Measurements from ENCODE around the gene CRABP1. TPM values are rescaled to one million over a fixed set of nuclear protein-coding genes. Genes with fewer than 3 reads are reported as not detected.

Gene CRABP1
- total RNA-seq, 2 experiments from 2014 or later, result not detected

DNA sequence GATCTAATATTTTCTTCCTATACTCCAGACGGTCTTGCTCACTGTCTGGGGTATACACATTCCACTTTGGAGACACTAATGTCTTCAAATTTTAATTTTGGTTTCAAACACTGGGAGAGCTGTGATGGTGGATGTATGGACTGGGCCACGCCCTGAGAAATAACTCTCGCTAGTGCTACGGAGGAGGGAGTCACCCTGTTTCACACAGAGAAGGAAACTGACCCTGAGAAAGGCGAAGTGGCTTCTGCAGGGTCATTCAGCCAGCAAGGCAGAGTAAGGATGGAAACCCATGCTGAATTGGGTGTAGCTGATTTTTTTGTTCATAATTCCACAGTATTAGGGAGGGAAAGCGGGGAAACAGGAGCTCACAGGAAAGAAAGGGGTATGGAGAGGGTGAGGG lies 32.2 kb upstream of the CRABP1 start:
- no peaks in the 10 kb centered on the region for H3K9me3 Mint-ChIP-seq (ENCODE audit: insufficient read depth)
- no peaks in the 10 kb centered on the region for H3K4me1 Mint-ChIP-seq (ENCODE audit: low read depth)
- CTCF ChIA-PET, result interaction anchor here (0.7 to 6.4 kb wide), 7 partner anchors 8 to 142 kb away, joined by 3 to 71 read pairs (median 4); partner anchors contain the start of genes IREB2 and SKIC8
- H3K27me3 Mint-ChIP-seq (ENCODE audit: low read depth), result no peaks in the 10 kb centered on the region
- no peak overlapping the region for H3K27ac Mint-ChIP-seq
- H3K4me3 Mint-ChIP-seq, result no peak overlapping the region
- no peak for DNase-seq
- POLR2A ChIA-PET, result interaction anchor here (1.6 to 1.7 kb wide), 2 partner anchors 8 to 130 kb away, joined by 4 to 5 read pairs; partner anchors contain the start of genes IREB2 and SKIC8
- H3K36me3 Mint-ChIP-seq (ENCODE audit: low read depth), result no peaks in the 10 kb centered on the region
- no peak for ATAC-seq

DNA sequence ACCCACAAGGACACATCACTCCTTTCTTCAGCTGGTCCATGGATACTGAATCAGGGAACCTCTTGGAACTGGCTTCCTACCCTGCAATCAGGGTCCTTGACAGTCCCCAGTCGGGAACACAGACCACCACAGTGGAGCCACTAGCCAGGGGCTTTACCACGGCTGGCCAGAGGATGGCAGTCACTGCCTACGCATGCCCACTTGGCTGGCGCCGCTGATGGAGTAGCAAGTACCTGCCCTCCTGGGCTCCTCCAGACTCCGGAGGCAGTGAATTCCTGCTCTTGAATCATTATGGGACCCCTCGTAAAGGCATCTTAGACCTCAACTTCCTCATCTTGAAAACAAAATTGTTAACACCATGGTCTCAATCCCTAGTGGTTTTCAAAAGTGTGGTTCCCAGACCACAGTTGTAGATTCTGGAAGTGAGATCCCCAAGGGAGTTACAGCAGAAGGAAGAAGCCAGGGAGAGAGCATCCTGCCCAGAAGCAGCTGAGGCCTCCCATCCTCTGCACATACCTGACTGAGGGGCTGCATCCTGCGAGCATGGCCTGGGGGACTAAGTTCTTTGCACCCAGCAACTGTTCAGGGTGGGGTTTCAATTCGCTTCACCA lies 31.6 kb upstream of the CRABP1 start:
- no peak overlapping the region for H3K27ac Mint-ChIP-seq

GRCh38 chr15:78311292-78311691 lies 28.9 kb upstream of the CRABP1 start:
- ChIA-PET POLR2A (interaction anchor here (0.5 to 1.0 kb wide), 2 partner anchors 12 to 21 kb away, joined by 3 to 4 read pairs; partner anchors contain the start of gene SKIC8), CTCF (interaction anchor here (0.7 to 6.4 kb wide), 6 partner anchors 10 to 398 kb away, joined by 3 to 71 read pairs (median 4); no protein-coding TSS in a partner anchor)
- Mint-ChIP-seq H3K9me3 (ENCODE audit: insufficient read depth) (no peaks in the 10 kb centered on the region), H3K4me3 (no peak overlapping the region), H3K36me3 (ENCODE audit: low read depth) (no peaks in the 10 kb centered on the region), H3K27me3 (ENCODE audit: low read depth) (no peaks in the 10 kb centered on the region), H3K27ac (no peak overlapping the region), H3K4me1 (ENCODE audit: low read depth) (no peaks in the 10 kb centered on the region)
- ATAC-seq (no peak), DNase-seq (no peak)

More for the DNA sequence above, 31.6 kb upstream of the CRABP1 start:
- H3K9me3 Mint-ChIP-seq (ENCODE audit: insufficient read depth), result no peaks in the 10 kb centered on the region
- DNase-seq, result peak; percentile 76
- no peaks in the 10 kb centered on the region for H3K27me3 Mint-ChIP-seq (ENCODE audit: low read depth)
- no peak overlapping the region for H3K4me3 Mint-ChIP-seq
- CTCF ChIA-PET, result interaction anchor here (0.7 to 6.4 kb wide), 14 partner anchors 9 to 401 kb away, joined by 3 to 71 read pairs (median 4); partner anchors contain the start of genes IREB2 and SKIC8
- H3K4me1 Mint-ChIP-seq (ENCODE audit: low read depth), result no peaks in the 10 kb centered on the region
- H3K36me3 Mint-ChIP-seq (ENCODE audit: low read depth), result no peaks in the 10 kb centered on the region
- peak; percentile 90 for ATAC-seq
- POLR2A ChIA-PET, result interaction anchor here (1.6 to 1.7 kb wide), 2 partner anchors 9 to 129 kb away, joined by 4 to 5 read pairs; partner anchors contain the start of genes IREB2 and SKIC8

- ATAC-seq, result no peak
- Mint-ChIP-seq H3K36me3 (ENCODE audit: low read depth) (no peaks in the 10 kb centered on the region), H3K9me3 (ENCODE audit: insufficient read depth) (no peaks in the 10 kb centered on the region), H3K27me3 (ENCODE audit: low read depth) (no peaks in the 10 kb centered on the region), H3K4me3 (no peak overlapping the region), H3K4me1 (ENCODE audit: low read depth) (no peaks in the 10 kb centered on the region), H3K27ac (no peak overlapping the region)
- ChIA-PET POLR2A (no interaction called here), CTCF (interaction anchor here (6.4 kb wide), 1 partner anchor 110 kb away, joined by 71 read pairs; no protein-coding TSS in a partner anchor)
- no peak for DNase-seq
Observed at GRCh38 chr15:78312536-78312935, 27.6 kb upstream of the CRABP1 start.

- Mint-ChIP-seq H3K4me3 (no peak overlapping the region), H3K27me3 (ENCODE audit: low read depth) (no peaks in the 10 kb centered on the region)
Observed at GRCh38 chr15:78312957-78313356, 27.2 kb upstream of the CRABP1 start.

DNA sequence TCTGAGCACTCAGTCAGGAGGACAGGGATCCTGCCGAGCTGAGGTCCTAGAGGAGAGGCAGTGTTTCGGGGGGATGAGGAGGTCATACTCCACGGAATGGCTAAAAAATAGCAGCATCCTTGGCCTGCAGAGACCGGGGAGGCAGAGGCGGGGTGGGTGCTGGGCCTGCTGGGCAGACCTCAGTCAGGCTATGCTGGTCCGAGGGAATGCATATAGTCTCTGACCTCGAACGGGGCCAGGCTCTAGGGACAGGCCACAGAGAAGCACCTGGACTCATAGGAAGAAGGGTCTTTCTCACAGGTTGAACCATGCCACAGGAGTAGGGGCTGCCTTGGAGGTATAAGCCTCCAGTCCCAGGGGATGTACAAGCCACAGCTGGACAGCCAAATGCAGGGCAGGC lies 26.8 kb upstream of the CRABP1 start:
- ChIA-PET POLR2A (no interaction called here), CTCF (no interaction called here)
- H3K36me3 Mint-ChIP-seq (ENCODE audit: low read depth), result no peaks in the 10 kb centered on the region
- no peak overlapping the region for H3K27ac Mint-ChIP-seq
- no peaks in the 10 kb centered on the region for H3K9me3 Mint-ChIP-seq (ENCODE audit: insufficient read depth)
- DNase-seq (no peak), ATAC-seq (no peak)
- no peaks in the 10 kb centered on the region for H3K27me3 Mint-ChIP-seq (ENCODE audit: low read depth)
- no peaks in the 10 kb centered on the region for H3K4me1 Mint-ChIP-seq (ENCODE audit: low read depth)
- no peak overlapping the region for H3K4me3 Mint-ChIP-seq

More at GRCh38 chr15:78312957-78313356, 27.2 kb upstream of the CRABP1 start:
- H3K9me3 Mint-ChIP-seq (ENCODE audit: insufficient read depth), result no peaks in the 10 kb centered on the region
- no peaks in the 10 kb centered on the region for H3K4me1 Mint-ChIP-seq (ENCODE audit: low read depth)
- ChIA-PET CTCF (no interaction called here), POLR2A (no interaction called here)
- DNase-seq (no peak), ATAC-seq (no peak)
- H3K27ac Mint-ChIP-seq, result no peak overlapping the region
- no peaks in the 10 kb centered on the region for H3K36me3 Mint-ChIP-seq (ENCODE audit: low read depth)

GRCh38 chr15:78314181-78314581 lies 26.0 kb upstream of the CRABP1 start:
- no peaks in the 10 kb centered on the region for H3K4me1 Mint-ChIP-seq (ENCODE audit: low read depth)
- ChIA-PET POLR2A (no interaction called here), CTCF (no interaction called here)
- H3K9me3 Mint-ChIP-seq (ENCODE audit: insufficient read depth), result no peaks in the 10 kb centered on the region
- H3K36me3 Mint-ChIP-seq (ENCODE audit: low read depth), result no peaks in the 10 kb centered on the region
- no peak overlapping the region for H3K27ac Mint-ChIP-seq
- DNase-seq (no peak), ATAC-seq (no peak)
- no peak overlapping the region for H3K4me3 Mint-ChIP-seq
- no peaks in the 10 kb centered on the region for H3K27me3 Mint-ChIP-seq (ENCODE audit: low read depth)

DNA sequence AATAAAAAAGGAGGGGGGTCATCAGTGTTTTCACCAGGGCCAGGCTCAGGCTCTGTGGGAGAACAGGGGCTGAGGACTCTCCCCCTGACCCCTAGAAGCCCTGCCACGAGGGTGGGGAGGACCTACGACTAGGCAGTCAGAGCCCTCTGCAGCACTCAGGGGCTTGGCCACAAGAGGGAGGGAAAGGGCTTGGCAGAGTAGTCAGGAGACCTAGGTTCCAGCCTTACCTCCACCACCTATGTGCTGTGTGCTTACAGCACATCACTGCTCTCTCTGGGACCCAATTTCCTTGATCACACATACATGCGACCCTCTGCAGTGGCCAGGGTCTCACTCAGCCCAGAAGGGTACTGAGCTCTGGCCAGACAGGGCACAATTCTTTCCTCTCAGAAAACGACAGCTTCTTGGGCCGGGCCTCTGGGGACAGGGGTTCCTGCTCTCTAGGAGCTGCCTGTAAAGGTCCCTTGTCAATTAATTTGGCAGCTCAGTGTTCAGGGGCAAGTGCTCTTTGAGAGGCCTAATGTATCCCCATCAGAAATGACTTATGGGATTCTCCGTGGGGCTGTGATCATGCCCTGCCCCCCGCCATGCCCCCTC lies 24.4 kb upstream of the CRABP1 start:
- ChIA-PET POLR2A (no interaction called here), CTCF (interaction anchor here (1.4 kb wide), 1 partner anchor 107 kb away, joined by 4 read pairs; no protein-coding TSS in a partner anchor)
- H3K9me3 Mint-ChIP-seq (ENCODE audit: insufficient read depth), result no peaks in the 10 kb centered on the region
- no peaks in the 10 kb centered on the region for H3K36me3 Mint-ChIP-seq (ENCODE audit: low read depth)
- no peak overlapping the region for H3K27ac Mint-ChIP-seq
- peak; percentile 29 for DNase-seq
- ATAC-seq, result peak; percentile 35
- H3K27me3 Mint-ChIP-seq (ENCODE audit: low read depth), result no peaks in the 10 kb centered on the region
- H3K4me1 Mint-ChIP-seq (ENCODE audit: low read depth), result no peaks in the 10 kb centered on the region
- no peak overlapping the region for H3K4me3 Mint-ChIP-seq

- ChIA-PET POLR2A (no interaction called here), CTCF (interaction anchor here (1.3 kb wide), 1 partner anchor 106 kb away, joined by 4 read pairs; no protein-coding TSS in a partner anchor)
- no peaks in the 10 kb centered on the region for H3K36me3 Mint-ChIP-seq (ENCODE audit: low read depth)
- no peak overlapping the region for H3K27ac Mint-ChIP-seq
- no peak for DNase-seq
- no peak overlapping the region for H3K4me3 Mint-ChIP-seq
- H3K9me3 Mint-ChIP-seq (ENCODE audit: insufficient read depth), result no peaks in the 10 kb centered on the region
- ATAC-seq, result no peak
- no peaks in the 10 kb centered on the region for H3K4me1 Mint-ChIP-seq (ENCODE audit: low read depth)
- H3K27me3 Mint-ChIP-seq (ENCODE audit: low read depth), result no peaks in the 10 kb centered on the region
Observed at GRCh38 chr15:78316283-78317083, 23.7 kb upstream of the CRABP1 start.

DNA sequence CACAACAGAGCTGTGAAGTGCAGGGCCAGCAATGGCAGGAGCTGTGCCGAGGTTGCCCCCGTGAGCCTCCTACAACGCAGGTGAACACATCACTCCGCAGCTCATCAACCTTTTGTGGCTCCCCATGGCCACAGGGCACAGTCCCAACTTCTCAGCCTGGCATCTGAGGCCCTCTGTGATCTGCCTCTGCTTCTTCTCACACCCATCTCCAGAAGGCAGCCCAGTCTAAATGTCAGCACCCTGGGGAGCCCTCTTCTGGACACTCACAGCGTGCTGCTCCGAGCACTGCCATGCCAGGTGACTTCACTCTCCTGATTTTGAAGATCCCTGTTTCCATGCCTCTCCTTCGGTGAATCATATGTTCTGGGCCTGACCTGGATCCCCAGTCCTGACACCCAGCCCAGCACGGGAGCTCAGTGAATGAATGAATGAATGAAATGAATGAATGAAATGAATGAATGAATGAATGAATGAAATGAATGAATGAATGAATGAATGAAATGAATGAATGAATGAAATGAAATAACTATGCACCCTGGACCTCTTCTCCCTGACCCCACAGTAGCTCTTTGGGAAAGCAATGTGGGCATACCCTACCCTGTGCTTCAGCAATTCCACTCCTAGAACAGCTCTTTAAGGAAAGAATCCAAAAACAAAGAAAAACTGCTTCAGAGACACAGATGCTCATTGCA lies 22.9 kb upstream of the CRABP1 start:
- DNase-seq, result no peak
- no peak for ATAC-seq
- no peaks in the 10 kb centered on the region for H3K9me3 Mint-ChIP-seq (ENCODE audit: insufficient read depth)
- no peak overlapping the region for H3K4me3 Mint-ChIP-seq
- H3K27ac Mint-ChIP-seq, result no peak overlapping the region
- H3K36me3 Mint-ChIP-seq (ENCODE audit: low read depth), result no peaks in the 10 kb centered on the region
- ChIA-PET CTCF (interaction anchor here (1.3 kb wide), 1 partner anchor 105 kb away, joined by 4 read pairs; no protein-coding TSS in a partner anchor), POLR2A (no interaction called here)
- H3K27me3 Mint-ChIP-seq (ENCODE audit: low read depth), result no peaks in the 10 kb centered on the region
- no peaks in the 10 kb centered on the region for H3K4me1 Mint-ChIP-seq (ENCODE audit: low read depth)

- H3K27ac Mint-ChIP-seq, result no peak overlapping the region
- no peaks in the 10 kb centered on the region for H3K4me1 Mint-ChIP-seq (ENCODE audit: low read depth)
- no peak overlapping the region for H3K4me3 Mint-ChIP-seq
- H3K9me3 Mint-ChIP-seq (ENCODE audit: insufficient read depth), result no peaks in the 10 kb centered on the region
- CTCF ChIA-PET, result no interaction called here
- no peaks in the 10 kb centered on the region for H3K36me3 Mint-ChIP-seq (ENCODE audit: low read depth)
- POLR2A ChIA-PET, result interaction anchor here (0.7 to 2.1 kb wide), 2 partner anchors 20 to 118 kb away, joined by 3 to 8 read pairs; partner anchors contain the start of genes IREB2 and SKIC8
- ATAC-seq (no peak), DNase-seq (no peak)
- H3K27me3 Mint-ChIP-seq (ENCODE audit: low read depth), result no peaks in the 10 kb centered on the region
Observed at GRCh38 chr15:78319588-78319987, 20.6 kb upstream of the CRABP1 start.
